Stimulated activated CD8-positive, alpha-beta memory T cell treated with anti-CD3 and anti-CD28 coated beads, Interleukin-4, amount 100 ng/mL, for 48 hours (primary cell): ENCODE measurements around the gene FAM47C.
"Not testable (repeated sequence)": the region's sequence is repeated elsewhere in the genome, so short reads cannot be mapped to it uniquely, and the experiment has no call there.

Experiments used
- DNase-seq: peaks from one replicate; pipeline ENCODE4 v3.0.0-alpha.2; 2020

FAM47C gene

DNA sequence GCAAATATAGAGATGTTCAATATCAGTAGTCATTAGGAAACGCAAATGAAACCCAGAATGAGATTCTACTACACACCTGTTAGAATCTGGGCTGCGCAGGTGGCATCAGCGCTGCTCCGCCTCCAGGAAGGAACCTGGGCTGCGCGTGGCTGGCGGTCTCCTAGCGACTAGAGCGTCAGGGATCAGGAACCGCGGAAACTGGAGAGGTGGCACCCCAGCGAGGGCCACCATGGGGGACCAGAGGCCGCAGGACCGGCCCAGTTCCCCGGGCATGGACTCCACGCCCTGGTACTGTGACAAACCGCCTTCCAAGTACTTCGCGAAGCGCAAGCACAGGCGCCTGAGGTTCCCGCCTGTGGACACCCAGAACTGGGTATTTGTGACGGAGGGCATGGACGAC lies at the start of gene FAM47C:
TSS of gene FAM47C (plus strand) at position 185 of the 400 bp plus-strand sequence. CDS start at position 230, 45 bp downstream.
- not testable (repeated sequence) for DNase-seq

DNA sequence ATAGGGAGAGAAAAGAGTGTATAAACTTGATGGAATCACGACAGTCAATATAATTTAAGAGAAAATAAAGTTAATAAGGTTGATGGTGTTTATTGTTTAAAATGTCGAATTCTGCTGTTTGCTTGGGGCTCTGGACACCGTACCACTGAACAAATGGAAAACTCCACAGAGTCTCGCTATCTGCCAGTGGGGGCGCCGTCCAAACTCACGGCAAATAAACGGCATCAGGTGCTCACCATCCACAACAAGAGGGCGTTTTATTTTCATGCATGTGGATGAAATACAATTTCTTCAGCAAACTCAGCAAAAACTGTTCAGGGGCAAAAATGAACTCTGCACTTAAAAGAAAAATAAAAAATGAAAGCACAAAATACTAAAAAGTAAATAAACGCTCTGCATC lies 46.6 kb upstream of the FAM47C start:
- no peak for DNase-seq

DNA sequence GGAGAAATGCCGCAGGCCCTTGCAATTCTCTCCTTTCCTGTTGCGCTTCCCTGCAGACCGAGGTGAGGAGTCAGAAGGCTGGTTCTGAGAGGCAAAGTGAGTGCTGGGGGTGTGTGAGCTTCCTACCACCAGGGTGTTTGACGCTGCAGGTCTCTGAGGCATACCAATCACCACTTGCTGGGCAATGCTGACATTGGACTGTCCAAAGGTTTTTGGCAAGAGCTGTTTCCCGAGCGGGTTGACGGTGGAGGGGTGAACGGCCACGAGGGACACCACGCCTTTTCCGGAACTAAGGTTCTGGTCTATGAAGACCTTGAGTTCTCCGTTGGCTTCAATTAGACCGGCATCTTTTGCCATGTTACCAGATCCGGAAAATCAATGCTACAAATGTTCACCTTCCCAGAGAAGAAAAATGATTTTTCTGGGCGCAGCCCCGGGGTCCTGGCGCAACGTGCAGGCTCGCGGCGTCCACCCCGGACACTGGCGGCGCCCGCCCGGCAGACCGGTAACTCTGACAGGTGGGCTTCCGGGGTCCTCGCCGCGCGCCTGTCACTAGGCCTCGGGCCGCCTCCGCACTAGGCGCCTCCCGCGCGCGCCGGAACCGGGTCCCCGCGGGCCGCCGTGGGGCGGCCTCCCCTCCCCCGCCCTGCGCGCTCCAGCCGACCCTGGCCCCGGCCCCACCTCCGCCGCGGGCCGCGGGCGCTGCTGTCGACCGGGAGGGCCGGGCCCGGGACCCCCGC lies 44.9 kb upstream of the FAM47C start:
- no peak for DNase-seq

DNA sequence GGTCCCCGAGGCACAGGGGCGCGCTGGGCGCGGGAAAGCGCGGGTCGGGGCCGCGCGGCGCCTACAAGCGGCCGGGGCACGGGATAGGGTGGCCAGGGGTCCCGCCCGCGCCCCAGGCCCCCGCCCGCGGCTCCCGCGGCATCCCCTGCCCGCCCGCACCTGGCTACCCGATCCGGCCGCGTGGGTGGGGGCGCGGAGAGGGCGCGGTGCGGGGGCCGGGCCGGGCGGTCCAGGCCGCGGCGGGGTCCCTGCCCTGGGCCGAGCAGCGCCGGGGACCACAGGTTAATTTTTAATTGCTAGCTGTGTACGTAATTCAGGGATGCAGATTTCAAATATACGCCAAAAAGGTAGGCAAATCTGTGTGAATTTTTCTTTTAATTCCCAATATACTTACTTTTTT lies 44.3 kb upstream of the FAM47C start:
- no peak for DNase-seq

DNA sequence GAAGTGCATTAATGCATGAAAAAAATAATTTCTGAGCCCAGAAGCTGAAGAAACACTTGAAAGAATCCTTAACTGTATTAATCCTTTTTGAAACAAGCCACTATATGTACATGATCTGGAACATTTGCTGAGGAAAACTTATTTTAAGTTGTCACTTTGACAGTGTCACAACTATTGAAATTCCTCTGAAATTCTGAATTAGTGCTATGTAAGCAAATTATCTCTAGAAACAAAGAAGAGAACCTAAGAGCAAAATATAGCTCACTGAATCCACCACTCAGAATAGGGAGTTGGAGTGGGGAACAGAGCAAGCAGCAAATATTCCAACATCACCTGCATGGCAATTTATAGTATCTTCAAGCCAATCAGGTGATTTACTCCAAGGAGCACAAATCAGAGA lies 34.6 kb upstream of the FAM47C start:
- DNase-seq: no peak

DNA sequence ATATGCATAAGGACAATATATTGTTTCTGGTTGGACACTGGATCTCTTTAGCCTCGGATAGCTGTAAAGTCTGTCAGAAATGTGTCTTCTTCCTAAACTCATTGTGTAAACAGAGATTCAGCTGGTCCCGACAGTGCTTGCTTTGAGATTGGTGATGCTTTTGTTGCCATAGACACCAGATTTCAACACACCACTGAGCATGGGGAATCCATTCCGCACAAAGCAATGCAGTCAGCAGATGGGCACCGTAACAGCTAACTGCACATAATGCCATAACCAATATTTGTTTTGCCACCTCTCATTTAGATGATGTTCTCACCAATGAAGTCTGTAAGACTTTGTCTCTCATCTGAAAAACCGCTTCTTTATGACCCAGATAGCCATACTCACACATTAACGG lies 33.3 kb upstream of the FAM47C start:
- no peak for DNase-seq

DNA sequence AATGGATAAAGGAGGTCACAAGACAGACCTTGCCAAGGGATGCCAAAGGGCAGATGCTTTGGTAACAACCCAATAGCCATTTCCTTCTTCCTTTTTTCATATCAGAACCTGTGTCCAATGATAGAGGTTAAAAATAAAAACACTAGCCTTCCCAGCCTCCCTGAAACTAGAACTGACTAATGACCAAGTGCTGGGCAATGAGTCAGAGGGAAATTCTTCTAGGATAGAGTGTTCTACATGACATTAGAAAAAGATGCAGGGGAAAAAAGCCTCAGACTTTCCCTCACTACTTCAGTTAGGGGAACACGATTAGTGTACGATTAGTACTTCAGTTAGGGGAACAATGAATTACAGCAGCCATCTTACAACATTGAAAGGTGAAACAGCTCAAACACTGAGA lies 29.3 kb upstream of the FAM47C start:
- no peak for DNase-seq

DNA sequence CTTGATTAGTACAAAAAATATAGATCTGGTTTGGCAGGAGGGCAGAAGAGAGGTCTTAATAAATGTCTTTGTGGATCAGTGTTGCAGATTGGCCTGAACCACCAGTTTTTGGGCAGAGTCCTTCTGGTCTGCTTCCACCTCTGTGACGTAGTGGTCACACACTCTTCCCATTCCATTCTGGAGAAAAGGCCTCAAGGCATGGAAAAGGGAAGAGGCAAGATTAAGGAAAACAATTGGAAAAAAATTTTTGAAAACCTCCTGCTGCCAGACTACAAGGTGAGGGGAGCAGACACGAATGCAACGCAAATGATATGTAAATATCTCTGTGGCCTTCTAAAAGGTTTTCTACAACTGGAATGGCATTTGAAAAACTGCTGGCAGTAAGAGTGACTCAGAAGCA lies 24.3 kb upstream of the FAM47C start:
- no peak for DNase-seq

DNA sequence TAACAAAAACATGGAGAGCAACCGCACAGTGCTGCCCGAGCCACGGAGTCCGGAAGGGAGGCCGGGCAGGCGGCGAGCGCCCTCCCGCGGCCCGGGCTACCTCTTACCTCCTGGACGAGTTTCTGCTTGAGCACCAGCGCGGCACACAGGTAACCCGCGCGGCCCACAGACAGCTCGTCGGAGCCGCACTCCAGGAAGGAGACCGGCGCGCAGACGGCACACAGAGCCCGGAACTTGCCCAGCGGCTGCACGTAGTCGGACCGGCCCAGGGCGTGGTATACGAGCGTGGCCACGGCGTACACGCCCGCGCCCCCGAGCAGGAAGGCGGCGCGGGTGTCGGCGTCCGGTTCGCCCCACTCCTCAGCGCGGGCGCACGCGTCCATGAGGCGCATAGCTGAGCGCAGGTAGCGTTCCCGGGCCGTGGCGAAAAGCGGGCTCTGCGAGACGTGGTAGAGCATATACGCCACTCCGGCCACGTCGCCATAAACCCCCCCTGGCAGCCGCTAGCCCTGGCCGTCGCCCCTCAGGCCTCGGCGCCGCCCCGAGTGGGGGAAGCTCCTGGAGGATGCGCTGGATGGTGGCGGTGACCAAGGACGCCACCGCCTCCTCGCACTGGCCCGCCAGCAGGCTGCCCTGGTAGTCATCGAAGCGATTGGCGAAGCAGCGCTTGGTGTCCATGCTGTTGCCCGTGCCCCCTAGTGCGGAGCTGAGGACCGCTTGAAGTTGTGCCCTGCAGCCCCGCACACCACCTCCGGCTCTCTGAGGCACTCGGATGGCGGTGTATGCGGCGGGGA lies 22.6 kb upstream of the FAM47C start:
- not testable (repeated sequence) for DNase-seq

DNA sequence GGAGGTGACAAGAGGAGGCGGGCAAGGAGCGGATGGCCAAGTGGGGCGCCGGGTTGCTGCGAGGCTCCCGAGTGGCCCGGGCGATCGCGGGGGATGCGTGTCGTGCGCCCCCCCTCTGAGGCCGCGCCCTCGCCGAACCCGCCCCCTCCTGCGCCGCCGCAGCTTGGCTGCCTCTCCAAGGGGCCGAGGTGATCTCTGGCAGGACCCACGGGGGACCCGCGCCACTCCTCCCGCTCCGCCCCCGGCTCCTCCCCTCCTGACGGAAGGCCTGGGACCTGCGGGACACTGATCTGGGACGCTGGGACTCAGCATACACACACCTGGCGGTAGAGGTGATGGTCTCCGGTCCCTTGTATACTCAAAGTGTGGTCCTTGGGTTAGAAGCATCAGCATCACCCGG lies 21.9 kb upstream of the FAM47C start:
- no peak for DNase-seq

DNA sequence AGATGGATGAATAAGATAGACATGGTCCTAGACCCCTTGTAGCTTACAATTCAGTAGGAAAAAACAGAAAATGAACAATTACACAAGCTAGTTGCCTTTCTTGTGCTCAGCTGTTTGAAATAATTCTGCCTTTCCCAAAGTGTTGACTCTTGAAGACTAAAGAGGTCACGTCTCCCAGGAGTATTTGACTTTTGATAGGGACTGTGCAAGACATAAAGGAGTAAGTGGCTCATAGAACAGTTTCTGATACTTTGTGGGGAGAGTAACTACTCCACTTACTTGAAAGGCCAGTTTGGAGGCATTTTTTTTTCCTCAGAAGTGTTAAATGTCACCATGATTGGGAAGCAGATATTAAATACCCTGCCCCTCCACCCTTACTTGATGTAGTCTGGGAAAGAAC lies 21.0 kb upstream of the FAM47C start:
- DNase-seq: not testable (repeated sequence)

DNA sequence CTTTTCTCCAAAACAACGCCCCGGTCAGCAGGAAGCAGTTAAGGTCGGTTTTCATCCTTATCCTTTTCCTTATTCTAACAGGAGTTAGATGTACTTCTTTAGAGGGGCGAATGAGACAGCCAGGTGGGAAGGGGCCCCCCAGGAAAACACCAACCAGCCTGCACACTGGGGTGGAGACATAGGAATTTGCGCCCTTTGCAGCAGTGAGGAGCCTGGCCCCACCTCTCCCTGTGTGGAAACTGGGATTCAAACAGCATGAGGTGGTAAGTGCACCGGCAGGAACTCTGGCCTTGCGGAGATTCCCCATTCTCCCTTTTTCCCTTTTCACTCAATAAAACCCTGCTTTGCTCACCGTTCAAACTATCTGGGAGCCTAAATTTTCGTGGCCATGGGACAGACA lies 8.0 kb upstream of the FAM47C start:
- no peak for DNase-seq

DNA sequence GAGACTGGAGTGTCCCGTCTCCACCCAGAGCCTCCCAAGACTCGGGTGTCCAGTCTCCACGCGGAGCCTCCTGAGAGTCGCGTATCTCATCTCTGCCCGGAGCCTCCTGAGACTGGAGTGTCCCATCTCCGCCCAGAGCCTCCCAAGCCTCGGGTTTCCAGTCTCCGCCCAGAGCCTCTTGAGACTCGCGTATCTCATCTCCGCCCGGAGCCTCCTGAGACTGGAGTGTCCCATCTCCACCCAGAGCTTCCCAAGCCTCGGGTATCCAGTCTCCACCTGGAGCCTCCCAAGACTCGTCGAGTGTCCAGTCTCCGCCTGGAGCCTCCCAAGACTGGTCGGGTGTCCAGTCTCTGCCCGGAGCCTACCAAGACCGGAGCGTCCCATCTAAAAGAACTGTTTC lies 2.3 kb downstream of the FAM47C start:
- no peak for DNase-seq

DNA sequence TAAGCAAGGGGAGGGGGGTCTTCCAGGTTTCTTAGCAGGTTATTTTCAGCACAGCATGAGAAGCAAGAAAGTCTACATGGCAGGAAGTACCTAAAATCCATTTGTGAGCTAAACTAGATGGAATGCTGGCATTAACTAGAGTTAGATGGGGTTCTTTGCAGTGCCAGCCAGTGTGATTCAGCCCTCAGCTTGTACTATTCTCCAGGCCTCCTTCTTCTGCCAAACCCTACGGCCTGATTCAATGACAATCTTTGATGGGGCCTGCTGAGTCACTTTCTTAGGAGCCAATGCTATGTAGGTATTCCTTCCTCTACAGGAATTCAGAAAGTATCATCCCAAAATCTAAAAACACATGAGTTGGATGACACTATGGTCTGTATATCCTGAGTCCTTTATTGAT lies 26.1 kb downstream of the FAM47C start:
- DNase-seq: not testable (repeated sequence)

DNA sequence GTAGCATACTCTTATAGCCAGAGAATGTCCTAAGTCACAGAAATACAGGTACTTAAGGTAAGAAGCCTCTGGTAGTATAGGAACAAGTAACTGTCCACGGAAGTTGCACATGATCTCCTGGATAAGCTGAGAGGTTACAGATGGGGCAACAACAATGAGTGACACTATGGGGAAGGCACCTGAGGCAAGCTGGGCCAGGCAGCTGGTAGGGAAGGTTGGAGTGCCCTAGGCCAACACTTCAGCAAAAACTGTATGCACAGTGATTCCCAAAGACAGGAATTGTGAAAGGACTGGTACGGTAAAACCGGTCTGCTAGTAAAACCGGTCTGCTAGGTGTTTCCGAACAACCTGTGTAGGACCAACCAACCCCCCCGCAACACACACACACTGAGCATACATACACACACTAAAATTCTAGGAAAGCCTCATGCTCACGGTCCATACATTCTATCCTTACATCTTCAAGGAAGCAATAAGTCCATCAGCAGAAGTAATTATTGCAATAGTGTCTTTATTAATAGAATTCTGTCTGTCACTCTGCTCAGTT lies 28.6 kb downstream of the FAM47C start:
- DNase-seq: not testable (repeated sequence)

DNA sequence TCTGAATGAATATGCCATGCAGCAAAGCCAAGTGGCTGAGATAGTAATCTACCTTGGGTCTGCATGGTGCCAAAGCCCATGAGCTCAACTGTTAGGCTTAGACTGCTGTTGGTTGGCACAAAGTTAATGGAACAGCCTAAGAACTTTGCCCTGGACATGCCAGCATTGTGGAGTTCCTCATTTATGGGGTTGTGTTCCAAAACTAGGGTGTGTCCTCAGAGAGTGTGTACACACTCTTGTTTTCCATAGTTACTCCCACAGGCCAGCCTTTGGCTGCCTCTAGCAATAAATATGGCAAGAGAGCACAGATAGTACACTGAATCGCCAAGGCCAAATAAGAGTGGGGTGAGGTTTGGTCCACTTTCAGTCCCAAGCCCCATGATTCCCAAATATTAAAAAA lies 30.6 kb downstream of the FAM47C start:
- DNase-seq: not testable (repeated sequence)

DNA sequence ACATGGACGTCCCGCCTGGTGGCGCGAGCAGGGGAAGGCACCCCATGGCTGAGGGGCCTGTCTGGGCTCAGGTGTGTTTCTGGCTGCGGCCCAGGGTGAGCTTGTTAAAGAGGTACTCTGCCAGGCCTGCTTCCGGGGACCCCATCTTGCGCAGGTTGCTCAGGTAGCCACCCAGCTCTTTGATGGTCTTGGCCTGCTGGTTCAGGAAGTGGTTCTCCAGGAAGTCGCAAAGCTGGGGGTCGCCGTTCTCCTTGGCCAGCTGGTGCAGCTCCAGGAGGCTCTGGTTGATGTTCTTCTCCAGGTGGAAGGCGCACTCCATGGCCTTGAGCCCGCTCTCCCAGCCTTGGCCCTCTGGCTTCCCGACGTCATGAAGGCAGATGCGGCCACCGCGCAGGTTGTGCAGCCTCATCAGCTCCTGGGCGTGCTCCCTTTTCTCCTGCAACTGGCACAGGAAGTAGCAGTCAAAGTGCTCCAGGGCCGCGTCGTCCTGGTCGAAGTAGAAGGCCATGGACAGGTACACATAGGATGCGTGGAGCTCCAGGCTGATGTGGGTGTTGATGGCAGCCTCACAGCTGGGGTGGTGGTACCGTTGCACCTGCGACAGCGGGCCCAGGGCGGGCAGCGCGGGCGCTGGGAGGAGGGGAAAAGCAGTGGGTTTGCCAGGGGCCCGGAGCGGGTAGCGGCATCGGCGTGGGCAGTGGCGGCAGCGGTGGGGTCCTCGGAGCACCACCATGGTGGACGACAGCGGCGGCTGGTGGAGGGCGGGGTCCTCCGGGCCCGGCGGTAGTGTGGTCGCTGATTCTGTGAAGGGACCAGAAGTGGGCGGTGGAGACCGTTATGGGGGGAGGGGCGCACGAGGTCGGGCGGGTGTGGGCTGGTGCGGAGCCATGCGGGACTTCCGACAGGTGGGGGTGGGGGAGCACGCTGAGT lies 35.1 kb downstream of the FAM47C start:
- not testable (repeated sequence) for DNase-seq

DNA sequence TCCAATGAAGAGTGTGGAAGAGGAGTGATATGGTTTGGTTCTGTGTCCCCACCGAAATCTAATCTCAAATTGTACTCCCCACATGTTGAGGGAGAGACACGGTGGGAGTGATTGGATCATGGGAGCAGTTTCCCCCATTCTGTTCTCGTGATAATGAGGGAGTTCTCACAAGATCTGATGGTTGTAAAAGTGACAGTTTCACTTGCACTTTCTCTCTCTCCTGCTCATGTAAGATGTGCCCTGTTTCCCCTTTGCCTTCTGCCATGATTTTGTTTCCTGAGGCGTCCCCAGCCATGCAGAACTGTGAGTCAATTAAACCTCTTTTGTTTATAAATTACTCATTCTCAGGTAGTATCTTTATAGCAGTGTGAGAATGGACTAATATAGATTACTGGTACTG lies 39.6 kb downstream of the FAM47C start:
- DNase-seq: no peak

DNA sequence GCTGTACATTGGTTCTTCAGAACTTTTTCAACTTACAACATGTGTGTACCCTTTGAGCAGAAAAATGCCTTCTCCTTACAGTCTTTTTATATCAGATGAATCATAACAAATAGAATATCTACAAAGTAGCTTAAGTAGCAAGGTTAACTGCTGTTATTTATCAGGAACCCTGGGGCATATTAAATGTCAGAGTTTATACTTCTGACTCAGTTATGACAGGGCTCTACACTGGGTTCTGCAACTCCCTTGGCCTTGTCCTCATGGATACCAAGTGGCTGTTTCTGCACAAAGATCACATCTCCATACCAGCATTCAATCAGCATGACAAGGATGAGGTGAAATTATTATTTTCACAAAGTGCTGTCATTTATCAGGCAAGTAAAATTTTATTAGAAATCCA lies 49.4 kb downstream of the FAM47C start:
- DNase-seq: not testable (repeated sequence)

DNA sequence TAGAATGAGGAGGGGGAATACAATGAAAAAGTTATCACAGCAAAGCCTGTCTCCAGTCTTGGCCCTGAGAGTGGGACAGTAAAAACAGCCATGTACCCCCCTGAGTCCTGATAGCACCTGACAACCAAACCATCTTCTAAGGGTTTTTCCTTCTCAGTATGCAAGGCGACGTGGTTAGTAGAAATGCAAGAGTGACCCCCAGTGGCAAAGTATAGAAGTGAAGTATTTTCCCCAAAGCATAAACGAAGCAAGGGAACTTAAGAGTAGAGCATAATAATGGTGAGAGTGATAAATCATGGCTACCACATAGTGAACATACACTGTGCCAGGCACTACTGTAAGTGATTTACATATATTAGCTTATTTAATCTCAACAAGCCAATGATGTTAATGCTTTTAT lies 52.8 kb downstream of the FAM47C start:
- DNase-seq: no peak
